Activated CD8-positive, alpha-beta memory T cell treated with anti-CD3 and anti-CD28 coated beads, Interleukin-2, amount 50 U/mL, for 4 hours (primary cell): ENCODE data around the gene SFXN4.

ENCODE experiments used
- DNase-seq: peaks from one replicate; pipeline ENCODE4 v3.0.0-alpha.2; 2020

SFXN4 gene, protein sequence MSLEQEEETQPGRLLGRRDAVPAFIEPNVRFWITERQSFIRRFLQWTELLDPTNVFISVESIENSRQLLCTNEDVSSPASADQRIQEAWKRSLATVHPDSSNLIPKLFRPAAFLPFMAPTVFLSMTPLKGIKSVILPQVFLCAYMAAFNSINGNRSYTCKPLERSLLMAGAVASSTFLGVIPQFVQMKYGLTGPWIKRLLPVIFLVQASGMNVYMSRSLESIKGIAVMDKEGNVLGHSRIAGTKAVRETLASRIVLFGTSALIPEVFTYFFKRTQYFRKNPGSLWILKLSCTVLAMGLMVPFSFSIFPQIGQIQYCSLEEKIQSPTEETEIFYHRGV

DNA sequence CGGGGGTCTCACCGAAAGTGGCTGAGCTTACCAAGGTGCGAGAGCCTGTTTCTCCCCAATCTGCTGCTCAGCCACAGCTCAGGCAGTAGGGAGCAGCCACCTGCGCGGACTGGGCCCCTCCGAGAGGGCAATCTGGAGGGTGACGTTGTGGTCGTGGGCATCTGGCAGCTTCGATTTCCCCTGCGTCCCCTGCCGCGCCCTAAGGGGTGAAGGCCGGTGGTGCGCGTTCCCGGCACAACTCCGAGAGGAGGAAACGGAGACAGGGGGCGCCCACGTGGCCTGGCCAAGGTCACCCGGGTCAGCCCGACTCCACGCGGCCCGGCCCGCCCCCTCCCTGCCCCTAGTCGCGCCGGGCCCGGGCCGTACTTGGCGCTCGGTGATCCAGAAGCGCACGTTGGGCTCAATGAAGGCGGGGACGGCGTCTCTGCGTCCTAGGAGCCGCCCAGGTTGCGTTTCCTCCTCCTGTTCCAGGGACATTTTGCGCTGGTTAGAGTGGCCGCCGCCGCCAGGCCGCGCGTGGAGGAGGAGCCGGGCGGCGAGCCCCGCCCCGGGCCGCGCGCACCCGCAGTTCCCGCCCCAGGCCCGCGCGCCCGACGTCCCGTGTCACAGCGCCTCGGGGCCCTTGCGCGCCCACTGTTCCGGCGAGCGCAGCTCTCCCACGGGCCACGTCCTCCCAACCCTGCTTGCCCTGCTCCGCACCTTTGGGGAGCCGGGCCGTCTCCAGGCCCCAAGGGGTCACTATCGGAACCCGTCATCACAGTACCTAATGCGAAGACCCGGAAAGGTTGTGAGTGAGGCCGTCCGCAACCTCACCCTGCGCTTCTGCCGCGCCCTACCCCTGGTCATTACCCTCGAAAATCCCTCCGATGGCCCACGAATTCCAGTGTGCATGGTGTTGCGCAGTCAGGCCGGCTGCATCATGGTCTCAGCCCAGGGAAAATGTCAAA, at the start of gene SFXN4:
SFXN4 (minus strand) TSS at position 544 of the 947 bp plus-strand sequence; CDS start at position 477, 67 bp downstream.
- peak; percentile 79 for DNase-seq

GRCh38 chr10:119211625-119212441, 46.3 kb upstream of the SFXN4 start:
- no peak for DNase-seq

DNA sequence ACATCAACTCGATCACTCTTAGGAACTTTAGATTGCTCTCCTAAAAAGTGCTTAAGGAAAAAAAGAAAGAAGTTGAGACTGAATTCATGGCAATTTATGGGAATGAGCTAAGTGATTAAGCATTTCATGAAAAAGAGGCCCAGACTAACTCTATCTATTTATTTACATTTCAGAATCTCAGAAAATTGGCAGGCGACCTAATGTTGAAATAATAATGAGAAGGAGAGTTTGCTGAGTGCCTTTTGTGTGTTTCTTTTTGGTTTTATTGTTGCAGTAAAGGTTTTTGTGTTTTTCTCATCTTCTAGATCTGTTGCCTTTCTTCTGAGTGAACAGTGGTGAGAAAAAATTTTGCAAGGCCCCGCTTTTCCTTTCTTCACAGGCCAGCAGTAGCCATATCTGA, 45.7 kb upstream of the SFXN4 start:
- no peak for DNase-seq

- no peak for DNase-seq
Observed at GRCh38 chr10:119210633-119211032, 45.1 kb upstream of the SFXN4 start.

GRCh38 chr10:119209736-119210355, 44.3 kb upstream of the SFXN4 start:
- no peak for DNase-seq

GRCh38 chr10:119209035-119209735, 43.7 kb upstream of the SFXN4 start:
- peak; percentile 60 for DNase-seq

DNA sequence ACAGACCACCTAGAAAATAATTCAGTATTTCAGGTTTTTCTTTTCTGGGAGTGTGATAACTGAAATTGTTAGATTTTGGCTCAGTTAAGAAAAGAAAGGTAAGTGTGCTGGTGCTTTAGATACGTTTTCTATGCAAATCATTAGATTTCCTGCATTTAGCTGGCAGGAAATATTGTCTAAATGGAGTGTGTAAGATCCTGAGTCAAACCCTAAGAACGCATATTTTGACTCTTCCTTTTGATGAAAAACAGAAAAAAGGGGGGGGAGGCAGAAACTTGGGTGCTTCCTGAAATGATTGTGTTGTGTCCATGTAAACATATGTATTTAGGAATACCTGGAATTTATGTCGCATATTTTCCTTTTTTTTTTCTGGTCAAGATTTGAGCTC, 43.0 kb upstream of the SFXN4 start:
- DNase-seq, result no peak

- DNase-seq, result peak; percentile 24
Observed at GRCh38 chr10:119207713-119208552, 42.4 kb upstream of the SFXN4 start.

GRCh38 chr10:119207366-119207666, 41.8 kb upstream of the SFXN4 start, which contains the start of gene GRK5:
TSS of gene GRK5 (plus strand) at chr10:119207571. CDS start at chr10:119207918, 347 bp downstream.
- peak; percentile 93 for DNase-seq

GRCh38 chr10:119206603-119207365, 41.3 kb upstream of the SFXN4 start:
- DNase-seq, result peak; percentile 79

- DNase-seq, result peak; percentile 28
Observed at GRCh38 chr10:119205894-119206602, 40.5 kb upstream of the SFXN4 start.

GRCh38 chr10:119203006-119203405, 37.5 kb upstream of the SFXN4 start:
- no peak for DNase-seq

DNA sequence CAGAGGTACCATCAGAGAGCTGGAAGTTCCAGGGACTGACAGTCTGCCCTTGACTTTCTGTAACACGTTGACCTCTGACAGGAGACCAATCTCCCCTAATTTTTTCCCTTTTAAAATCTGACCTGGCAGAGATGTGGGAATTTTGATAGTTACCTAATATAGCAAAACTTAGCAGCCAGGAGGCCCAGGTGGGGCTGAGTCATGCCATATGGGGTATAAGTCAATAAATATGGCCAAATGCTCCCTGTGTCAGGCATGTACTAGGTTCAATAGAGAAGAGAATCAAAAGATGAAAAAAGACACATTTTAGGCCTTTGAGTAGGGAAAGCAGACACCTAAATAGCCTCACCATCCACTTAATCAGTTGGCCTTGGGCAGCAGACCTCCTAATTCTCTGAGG, 35.7 kb upstream of the SFXN4 start:
- no peak for DNase-seq

DNA sequence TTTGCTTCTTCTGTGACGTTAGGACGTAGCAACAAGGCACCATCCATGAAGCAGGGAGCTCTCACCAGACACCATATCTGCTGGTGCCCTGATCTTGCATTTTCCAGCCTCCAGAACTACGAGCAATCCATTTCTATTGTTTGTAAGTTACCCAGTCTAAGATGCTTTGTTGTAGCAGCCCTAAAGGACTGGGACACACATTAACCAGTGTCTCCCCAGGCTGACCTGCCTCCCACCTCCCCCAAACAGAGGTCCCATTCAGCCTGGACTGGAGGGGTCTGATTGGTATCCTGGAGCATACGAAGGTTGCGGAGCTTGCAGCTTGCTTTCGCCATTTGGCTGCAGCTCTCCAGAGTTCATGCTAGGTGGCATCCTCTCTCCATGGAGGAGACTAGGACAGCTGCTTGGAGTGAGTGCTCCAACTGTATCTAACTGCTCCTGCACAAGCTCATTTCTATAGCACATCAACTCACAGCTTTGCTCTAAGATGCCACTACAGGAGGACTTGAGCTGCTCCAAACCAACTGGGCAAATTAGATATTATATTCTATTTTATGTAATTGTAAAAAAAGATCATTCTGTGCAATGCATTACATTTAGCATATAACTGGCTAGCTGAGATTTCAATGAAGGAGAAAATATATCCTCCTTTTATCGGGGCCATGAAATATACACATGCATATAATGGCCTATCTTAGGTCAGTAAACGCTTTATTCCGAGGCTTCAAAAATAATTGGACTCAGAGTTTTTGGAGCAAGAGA, 33.9 kb upstream of the SFXN4 start:
- peak; percentile 34 for DNase-seq

DNA sequence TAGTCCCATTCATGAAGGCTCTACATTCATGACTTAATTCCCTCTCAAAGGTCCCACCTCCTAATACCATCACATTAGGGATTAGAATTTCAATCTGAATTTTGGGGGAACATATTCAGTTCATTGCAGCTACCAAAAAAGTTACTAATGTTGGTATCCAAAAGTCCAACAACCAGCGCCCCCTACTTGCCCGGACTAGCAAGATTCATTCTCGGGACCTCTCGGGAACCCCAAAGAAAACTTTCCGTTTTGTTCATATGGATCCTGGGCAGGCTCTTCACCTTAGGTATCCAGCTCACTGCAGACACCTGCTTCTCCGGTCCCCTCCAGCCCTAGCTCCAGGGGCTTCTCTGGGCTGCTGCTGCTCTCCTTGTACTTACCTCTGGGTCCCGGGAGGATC, 32.9 kb upstream of the SFXN4 start:
- DNase-seq, result peak; percentile 26

DNA sequence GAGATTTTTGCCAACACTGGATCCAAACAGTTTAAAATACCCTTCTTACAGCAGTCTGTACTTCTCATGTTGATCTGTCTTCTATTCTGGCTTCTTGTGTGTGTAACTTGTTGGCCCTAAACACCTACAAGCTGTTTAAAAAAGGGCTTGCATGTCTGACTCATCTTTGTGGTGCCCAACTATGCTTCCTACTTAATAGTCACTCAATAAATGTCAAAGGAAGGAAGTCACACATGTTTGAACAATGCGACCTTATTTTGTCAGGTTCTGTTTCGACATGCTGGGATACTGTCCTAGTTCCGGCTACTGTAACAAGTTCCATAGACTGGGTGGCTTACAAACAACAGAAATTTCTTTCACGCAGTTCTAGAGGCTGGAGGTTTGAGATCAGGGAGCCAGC, 32.4 kb upstream of the SFXN4 start:
- DNase-seq, result no peak

DNA sequence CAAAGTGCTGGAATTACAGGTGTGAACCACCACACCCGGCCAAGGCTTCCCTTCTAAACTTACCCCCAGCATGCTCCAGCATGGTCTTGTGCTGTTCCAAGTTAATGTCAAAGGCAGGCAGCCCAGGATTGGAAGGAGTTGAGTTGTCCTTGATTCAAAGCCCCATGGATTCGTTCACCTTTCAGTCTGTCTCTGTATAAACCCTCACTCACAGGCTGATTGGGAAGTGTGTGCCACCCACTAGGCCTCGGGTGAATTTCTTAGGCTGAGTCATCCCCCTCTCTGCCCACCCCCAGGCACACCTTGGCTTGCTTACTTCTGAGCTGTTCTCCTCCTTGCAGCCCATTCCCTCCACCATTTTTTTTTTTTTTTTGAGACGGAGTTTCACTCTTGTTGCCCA, 26.4 kb upstream of the SFXN4 start:
- peak; percentile 22 for DNase-seq

- DNase-seq, result no peak
Observed at GRCh38 chr10:119190954-119191785, 25.7 kb upstream of the SFXN4 start.
